SK-N-SH (cell line): ENCODE results near the gene RBM4. TPM values are rescaled to one million over a fixed set of nuclear protein-coding genes. Genes with fewer than 3 reads are reported as not detected.

ENCODE experiments used
- CTCF ChIA-PET: fragments of 300-600, 350-600 bp; formaldehyde crosslinking; extraction: SDS; loops from one replicate; lab custom pipeline; 2021; lab: Yijun Ruan, JAX
- POLR2A ChIA-PET: fragments of 350-600 bp; sonication (Branson Sonifier 250); formaldehyde crosslinking; extraction: SDS; loops from one replicate; lab custom pipeline; 2020; ENCODE audit warnings: antibody characterized with exemption, inconsistent platforms; lab: Yijun Ruan, JAX
- DNase-seq: peaks from one replicate; pipeline ENCODE4 v3.0.0; 2012
- H2AFZ ChIP-seq: fragments of 200-600 bp; sonication (generic); 2 replicates; pipeline ENCODE4 v1.8.1; 2016; ENCODE audit warnings: antibody characterized with exemption, mild to moderate bottlenecking, low read depth
- H3F3A ChIP-seq: fragments of 200-600 bp; sonication (generic); replicated peaks from 2 replicates; pipeline ENCODE3; 2016; ENCODE audit warnings: antibody characterized with exemption, mild to moderate bottlenecking; ENCODE audit not compliant: insufficient read depth
- H3K27ac ChIP-seq, 2 experiments: fragments of 200-500 bp in 1 of 2; fragments of 200-600 bp in 1 of 2; sonication (Bioruptor generic) in 1 of 2; sonication (generic), shearing (Covaris generic) in 1 of 2; 2 replicates each; pipeline versions ENCODE4 v1.5.1 to v1.6.1; 2014 to 2016; ENCODE audit warnings: low read depth in 2 of 2, inconsistent platforms in 1 of 2, low read length in 1 of 2, mild to moderate bottlenecking in 1 of 2, mixed read lengths in 1 of 2
- H3K27me3 ChIP-seq: fragments of 200-600 bp; sonication (generic), shearing (Covaris generic); 2 replicates; pipeline ENCODE4 v1.6.1; 2016; ENCODE audit warnings: mixed run types; ENCODE audit not compliant: insufficient read depth
- H3K36me3 ChIP-seq, 2 experiments: fragments of 200-500 bp in 1 of 2; fragments of 200-600 bp in 1 of 2; sonication (Bioruptor generic) in 1 of 2; sonication (generic) in 1 of 2; replicated peaks in 1 of 2; 2 replicates each; pipeline versions ENCODE3 to v1.5.1; 2014 to 2016; ENCODE audit warnings: low read length in 1 of 2, mild to moderate bottlenecking in 1 of 2; ENCODE audit not compliant: insufficient read depth in 2 of 2, control insufficient read depth in 1 of 2
- H3K4me1 ChIP-seq, 2 experiments: fragments of 200-500 bp in 1 of 2; fragments of 200-600 bp in 1 of 2; sonication (Bioruptor generic) in 1 of 2; sonication (generic), shearing (Covaris generic) in 1 of 2; 2 replicates each; pipeline versions ENCODE4 v1.5.1 to v1.6.1; 2014 to 2016; ENCODE audit warnings: low read depth in 1 of 2, low read length in 1 of 2, mixed run types in 1 of 2; ENCODE audit not compliant: insufficient read depth in 2 of 2, control insufficient read depth in 1 of 2
- H3K4me2 ChIP-seq: fragments of 200-600 bp; sonication (generic), shearing (Covaris generic); 2 replicates; pipeline ENCODE4 v1.6.1; 2017; ENCODE audit warnings: mixed run types
- H3K4me3 ChIP-seq, 2 experiments: fragments of 200-500 bp in 1 of 2; fragments of 200-600 bp in 1 of 2; sonication (Bioruptor generic) in 1 of 2; sonication (generic), shearing (Covaris generic) in 1 of 2; 2 replicates each; pipeline versions ENCODE4 v1.5.1 to v1.8.1; 2014 to 2016; ENCODE audit warnings: low read depth in 2 of 2, inconsistent platforms in 1 of 2, low read length in 1 of 2, mild to moderate bottlenecking in 1 of 2, mixed read lengths in 1 of 2, moderate library complexity in 1 of 2
- H3K79me2 ChIP-seq: fragments of 200-600 bp; sonication (generic); 2 replicates; pipeline ENCODE4 v1.8.1; 2017; ENCODE audit warnings: mild to moderate bottlenecking; ENCODE audit not compliant: insufficient read depth
- H3K9ac ChIP-seq: fragments of 200-600 bp; sonication (generic); 2 replicates; pipeline ENCODE4 v1.6.1; 2017; ENCODE audit warnings: mixed run types
- H3K9me2 ChIP-seq: fragments of 200-600 bp; sonication (generic); 2 replicates; pipeline ENCODE4 v1.6.1; 2017; ENCODE audit warnings: mixed run types
- H3K9me3 ChIP-seq: fragments of 200-600 bp; sonication (generic); 2 replicates; pipeline ENCODE4 v1.6.1; 2017; ENCODE audit warnings: mixed run types, mild to moderate bottlenecking, moderate library complexity
- H4K20me1 ChIP-seq: fragments of 200-600 bp; sonication (generic); 2 replicates; pipeline ENCODE4 v1.6.1; 2017; ENCODE audit warnings: mild to moderate bottlenecking, mixed run types; ENCODE audit not compliant: insufficient read depth
- CHD2 ChIP-seq: fragments of 150-350 bp; IDR thresholded peaks from 2 replicates; pipeline ENCODE4 v1.6.1; 2018; ENCODE audit warnings: low read length; ENCODE audit not compliant: partially characterized antibody
- FOXM1 ChIP-seq: IDR thresholded peaks from 2 replicates; pipeline ENCODE4 v1.4.0; 2012; ENCODE audit warnings: low read depth, mild to moderate bottlenecking
- GABPA ChIP-seq: IDR thresholded peaks from 2 replicates; pipeline ENCODE4 v1.4.0; 2012; ENCODE audit warnings: low read depth, mild to moderate bottlenecking
- GATA2 ChIP-seq: sonication (generic); formaldehyde crosslinking; IDR thresholded peaks from 2 replicates; pipeline ENCODE4 v1.5.0; 2020; ENCODE audit warnings: mild to moderate bottlenecking, missing genetic modification reagents
- MEF2A ChIP-seq: IDR thresholded peaks from 2 replicates; pipeline ENCODE4 v1.4.0; 2012; ENCODE audit warnings: low read depth, borderline replicate concordance
- MXI1 ChIP-seq: IDR thresholded peaks from 2 replicates; pipeline ENCODE4 v1.6.1; 2012; ENCODE audit warnings: mild to moderate bottlenecking, low read depth, low read length, improper control_type of control experiment
- PBX3 ChIP-seq: IDR thresholded peaks from 2 replicates; pipeline ENCODE4; 2012
- RAD21 ChIP-seq: IDR thresholded peaks from 2 replicates; pipeline ENCODE4 v1.6.1; 2012; ENCODE audit warnings: mild to moderate bottlenecking, low read length
- RXRA ChIP-seq: IDR thresholded peaks from 2 replicates; pipeline ENCODE4 v1.4.0; 2012; ENCODE audit warnings: low read depth, mild to moderate bottlenecking, borderline replicate concordance
- USF1 ChIP-seq: IDR thresholded peaks from 2 replicates; pipeline ENCODE4 v1.4.0; 2012; ENCODE audit warnings: low read depth, borderline replicate concordance
- YY1 ChIP-seq: IDR thresholded peaks from 2 replicates; pipeline ENCODE4 v1.4.0; 2012; ENCODE audit warnings: low read depth, mild to moderate bottlenecking
- ZBTB33 ChIP-seq: IDR thresholded peaks from 2 replicates; pipeline ENCODE4 v1.4.0; 2012; ENCODE audit warnings: low read depth, borderline replicate concordance
- WGBS: methylation state at CpG from one replicate; pipeline ENCODE4 v1.1.6; 2017; ENCODE audit warnings: low lambda C conversion rate; 5-methylcytosine and 5-hydroxymethylcytosine counted together
- polyA plus RNA-seq, 3 experiments: library from polyadenylated mRNA; depleted of rRNA; stranded (reverse); fragments of >200 nt; gene quantifications; 2 replicates each; pipeline ENCODE4 v1.2.3, GENCODE V29; 2012
- TF ChIP-seq, protein P1 (sequence below): IDR thresholded peaks from 2 replicates; pipeline ENCODE4 v1.4.0; 2012; ENCODE audit warnings: low read depth
- TF ChIP-seq, protein P2 (sequence below): fragments of 150-350 bp; IDR thresholded peaks from 2 replicates; pipeline ENCODE4 v1.6.1; 2016; ENCODE audit warnings: mild to moderate bottlenecking, low read depth, low read length

RBM4 gene
- polyA plus RNA-seq, 1 of the 3 experiments (the other 2 are of a cell fraction) = 202 TPM

DNA sequence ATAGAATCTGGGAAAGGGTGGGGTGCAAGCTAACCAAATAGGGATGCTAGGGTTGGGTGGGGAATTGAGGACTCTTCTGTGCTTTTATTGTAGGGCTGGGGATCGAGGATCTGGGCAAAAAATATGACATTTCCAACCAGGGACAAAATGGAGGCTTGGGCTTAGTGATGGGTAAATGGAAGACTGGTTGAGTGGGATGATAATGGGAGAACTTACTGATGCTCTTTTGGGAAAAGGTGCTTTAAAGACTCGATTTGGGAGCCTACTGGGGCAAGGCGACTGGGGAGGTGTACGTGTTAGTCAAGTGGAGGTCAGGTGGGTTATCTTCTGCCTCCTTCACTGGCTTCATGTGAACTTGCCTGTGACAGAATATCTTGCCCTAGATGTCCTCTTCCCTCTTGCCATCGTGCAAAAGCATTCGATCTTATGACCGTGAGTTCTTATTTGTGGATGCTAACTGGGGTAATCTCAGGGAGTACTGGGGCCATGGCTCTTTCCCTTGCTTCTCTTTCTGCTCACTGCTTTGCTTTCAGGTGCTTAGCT lies 10.4 kb upstream of the RBM4 start:
- H3K27me3 ChIP-seq = no peaks in the 10 kb centered on the region
- H3K4me2 ChIP-seq = no peak overlapping the region
- H3K36me3 ChIP-seq = peaks cover 67 to 68% of the 10 kb centered on the region in 2 experiments
- no peaks in the 10 kb centered on the region for H3K4me1 ChIP-seq
- peaks cover 88% of the 10 kb centered on the region for H4K20me1 ChIP-seq
- H3K9ac ChIP-seq = no peak overlapping the region
- H3K27ac ChIP-seq = no peak overlapping the region
- TF ChIP-seq, protein P1, sequence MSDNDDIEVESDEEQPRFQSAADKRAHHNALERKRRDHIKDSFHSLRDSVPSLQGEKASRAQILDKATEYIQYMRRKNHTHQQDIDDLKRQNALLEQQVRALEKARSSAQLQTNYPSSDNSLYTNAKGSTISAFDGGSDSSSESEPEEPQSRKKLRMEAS = no peak
- TF ChIP-seq YY1 = no peak
- TF ChIP-seq FOXM1 = no peak
- no peak for TF ChIP-seq PBX3
- no peak for TF ChIP-seq CHD2
- no peak for TF ChIP-seq GABPA
- TF ChIP-seq RXRA = no peak
- no peak for TF ChIP-seq MEF2A
- TF ChIP-seq, all 33 proteins: peak for 0
- POLR2A ChIA-PET = interaction anchor here (1.2 to 1.7 kb wide), 2 partner anchors 10 to 12 kb away, joined by 4 to 5 read pairs; partner anchors contain the start of genes RBM14 and RBM4
- H2AFZ ChIP-seq = no peak overlapping the region
- 87% methylated on average over 6 of the region's 7 CpGs for WGBS
- H3K79me2 ChIP-seq = peaks cover 100% of the 10 kb centered on the region
- CTCF ChIA-PET = no interaction called here
- no peaks in the 10 kb centered on the region for H3K9me3 ChIP-seq
- no peak for DNase-seq
- no peaks in the 10 kb centered on the region for H3K9me2 ChIP-seq
- no peak overlapping the region for H3K4me3 ChIP-seq
- H3F3A ChIP-seq = peaks cover 3% of the 10 kb centered on the region

DNA sequence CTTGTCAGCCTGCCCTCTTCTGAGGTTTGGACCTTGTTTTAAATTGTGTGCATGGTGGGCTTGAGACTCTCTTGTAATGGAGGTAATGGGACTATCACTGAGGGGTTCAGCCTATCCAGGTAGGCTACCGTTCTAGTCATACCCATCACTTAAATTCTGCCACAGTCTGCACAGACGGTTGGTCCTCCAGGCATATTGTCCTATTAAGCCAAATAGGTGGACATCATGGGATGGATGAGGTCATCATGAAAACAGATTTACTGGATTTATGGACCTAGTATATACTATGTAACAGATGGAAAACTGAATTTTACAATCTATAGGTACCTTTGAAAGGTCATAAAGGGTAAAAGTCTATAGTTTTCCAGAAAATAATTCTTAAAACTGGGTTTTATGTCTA lies 9.1 kb upstream of the RBM4 start:
- POLR2A ChIA-PET = interaction anchor here (0.7 to 1.7 kb wide), 3 partner anchors 9 to 147 kb away, joined by 3 to 5 read pairs (median 4); partner anchors contain the start of genes RBM14 and RBM4
- TF ChIP-seq RXRA (no peak), MXI1 (no peak), GATA2 (no peak)
- H3K9me2 ChIP-seq = no peaks in the 10 kb centered on the region
- 95% methylated on average over 2 of the region's 2 CpGs for WGBS
- CTCF ChIA-PET = no interaction called here
- no peak overlapping the region for H3K4me3 ChIP-seq
- no peaks in the 10 kb centered on the region for H3K4me1 ChIP-seq
- H4K20me1 ChIP-seq = peaks cover 76% of the 10 kb centered on the region
- H3K27me3 ChIP-seq = no peaks in the 10 kb centered on the region
- H3K79me2 ChIP-seq = peaks cover 100% of the 10 kb centered on the region
- H3K27ac ChIP-seq = no peak overlapping the region
- H3K36me3 ChIP-seq = peaks cover 58 to 61% of the 10 kb centered on the region in 2 experiments
- no peaks in the 10 kb centered on the region for H3K9me3 ChIP-seq
- no peak overlapping the region for H3K9ac ChIP-seq
- peaks cover 5% of the 10 kb centered on the region for H3F3A ChIP-seq
- no peak overlapping the region for H2AFZ ChIP-seq
- no peak for DNase-seq
- no peak overlapping the region for H3K4me2 ChIP-seq

DNA sequence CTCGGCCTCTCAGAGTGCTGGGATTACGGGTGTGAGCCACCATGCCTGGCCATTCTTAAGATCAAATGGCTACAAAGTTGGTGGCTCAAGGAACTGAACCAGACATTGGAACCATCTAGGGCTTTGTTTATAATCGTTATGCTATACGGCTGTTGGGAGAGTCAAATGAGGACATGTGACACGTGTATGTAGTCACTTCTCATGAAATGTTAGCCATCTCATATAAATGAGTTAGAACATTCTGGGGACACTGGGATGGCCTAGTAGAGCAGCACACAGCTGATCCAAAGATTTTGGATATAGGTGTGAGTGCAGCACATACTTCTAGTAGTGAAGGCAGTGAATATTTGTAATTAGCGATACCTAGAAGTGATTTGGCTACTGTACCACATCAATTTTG lies 6.6 kb upstream of the RBM4 start:
- no peaks in the 10 kb centered on the region for H3K9me3 ChIP-seq
- H3K27me3 ChIP-seq = no peaks in the 10 kb centered on the region
- POLR2A ChIA-PET = no interaction called here
- H4K20me1 ChIP-seq = peaks cover 51% of the 10 kb centered on the region
- no peak for DNase-seq
- no peaks in the 10 kb centered on the region for H3K4me1 ChIP-seq
- H2AFZ ChIP-seq = no peak overlapping the region
- no peak overlapping the region for H3K4me2 ChIP-seq
- no peak overlapping the region for H3K27ac ChIP-seq
- H3F3A ChIP-seq = peaks cover 24% of the 10 kb centered on the region
- no peaks in the 10 kb centered on the region for H3K9me2 ChIP-seq
- peaks cover 100% of the 10 kb centered on the region for H3K79me2 ChIP-seq
- H3K36me3 ChIP-seq = peaks cover 32 to 47% of the 10 kb centered on the region in 2 experiments
- no peak overlapping the region for H3K9ac ChIP-seq
- WGBS = 100% methylated on average over 4 of the region's 6 CpGs
- CTCF ChIA-PET = interaction anchor here (1.6 kb wide), 1 partner anchor 39 kb away, joined by 5 read pairs; the partner anchor contains the start of genes CCDC87 and CCS
- no peak overlapping the region for H3K4me3 ChIP-seq
- TF ChIP-seq, protein P2, sequence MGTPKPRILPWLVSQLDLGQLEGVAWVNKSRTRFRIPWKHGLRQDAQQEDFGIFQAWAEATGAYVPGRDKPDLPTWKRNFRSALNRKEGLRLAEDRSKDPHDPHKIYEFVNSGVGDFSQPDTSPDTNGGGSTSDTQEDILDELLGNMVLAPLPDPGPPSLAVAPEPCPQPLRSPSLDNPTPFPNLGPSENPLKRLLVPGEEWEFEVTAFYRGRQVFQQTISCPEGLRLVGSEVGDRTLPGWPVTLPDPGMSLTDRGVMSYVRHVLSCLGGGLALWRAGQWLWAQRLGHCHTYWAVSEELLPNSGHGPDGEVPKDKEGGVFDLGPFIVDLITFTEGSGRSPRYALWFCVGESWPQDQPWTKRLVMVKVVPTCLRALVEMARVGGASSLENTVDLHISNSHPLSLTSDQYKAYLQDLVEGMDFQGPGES = no peak
- TF ChIP-seq USF1 (no peak), ZBTB33 (no peak), RAD21 (no peak), GABPA (no peak)
